GM06990 (cell line): ENCODE results near the gene ZC3H18.
A peak's percentile ranks its signal among the peaks of the same experiment; 100 is the strongest.
"Not testable (repeated sequence)": the region's sequence is repeated elsewhere in the genome, so short reads cannot be mapped to it uniquely, and the experiment has no call there.

Experiments
- DNase-seq: peaks from one replicate; pipeline ENCODE4 v3.0.0-alpha.2; 2011; ENCODE audit not compliant: insufficient read length; ENCODE audit errors: extremely low read depth
- H3K27me3 ChIP-seq: replicated peaks from 2 replicates; pipeline ENCODE4 v1.6.0; 2011; ENCODE audit warnings: low read length; ENCODE audit not compliant: control insufficient read depth, insufficient read depth
- H3K36me3 ChIP-seq: 2 replicates; pipeline ENCODE4 v1.5.1; 2011; ENCODE audit warnings: low read length; ENCODE audit not compliant: control insufficient read depth, insufficient read depth
- H3K4me3 ChIP-seq: replicated peaks from 2 replicates; pipeline ENCODE4 v1.5.1; 2011; ENCODE audit warnings: low read depth, mild to moderate bottlenecking, control low read depth, low read length
- CTCF ChIP-seq: IDR thresholded peaks from 2 replicates; pipeline ENCODE4 v1.5.1; 2011; ENCODE audit warnings: low read length, control low read depth, mild to moderate bottlenecking, inconsistent platforms; ENCODE audit not compliant: insufficient read depth, poor library complexity, severe bottlenecking

ZC3H18 gene

GRCh38 chr16:88662222-88662842 is 92.1 kb downstream of the ZC3H18 start:
- Histone ChIP-seq H3K4me3 (peak overlapping the region; percentile 90), H3K27me3 (no peaks in the 10 kb centered on the region), H3K36me3 (peaks cover 14% of the 10 kb centered on the region)
- DNase-seq, result peak; percentile 51
- no peak for TF ChIP-seq CTCF

GRCh38 chr16:88662843-88663606 is 92.8 kb downstream of the ZC3H18 start, which contains the start of gene MVD:
MVD (minus strand) TSS chr16:88663091; CDS start chr16:88663080, 11 bp downstream.
- peak; percentile 99 for DNase-seq
- H3K27me3 ChIP-seq, result no peaks in the 10 kb centered on the region
- peaks cover 8% of the 10 kb centered on the region for H3K36me3 ChIP-seq
- peak; percentile 26 for TF ChIP-seq CTCF
- H3K4me3 ChIP-seq, result peak within 1 kb of the TSS; percentile 97

- H3K27me3 ChIP-seq, result no peaks in the 10 kb centered on the region
These were observed 94.9 kb downstream of the ZC3H18 start for GRCh38 chr16:88665148-88665547.

GRCh38 chr16:88665570-88665969 is 95.4 kb downstream of the ZC3H18 start:
- Histone ChIP-seq H3K36me3 (no peaks in the 10 kb centered on the region; the same call in 1 of the 2 replicates), H3K27me3 (no peaks in the 10 kb centered on the region), H3K4me3 (no peak overlapping the region)
- DNase-seq, result no peak
- TF ChIP-seq CTCF, result no peak

More at GRCh38 chr16:88665148-88665547, 94.9 kb downstream of the ZC3H18 start:
- DNase-seq, result no peak
- H3K4me3 ChIP-seq, result no peak overlapping the region
- no peak for TF ChIP-seq CTCF
- H3K36me3 ChIP-seq, result peaks cover under 1% of the 10 kb centered on the region

GRCh38 chr16:88667461-88667860 is 97.3 kb downstream of the ZC3H18 start:
- no peak for DNase-seq
- TF ChIP-seq CTCF, result no peak
- Histone ChIP-seq H3K27me3 (no peaks in the 10 kb centered on the region), H3K36me3 (no peaks in the 10 kb centered on the region; the same call in none of the 2 replicates), H3K4me3 (no peak overlapping the region)

- not testable (repeated sequence) for H3K36me3 ChIP-seq, H3K27me3 ChIP-seq
These were observed 99.3 kb downstream of the ZC3H18 start for GRCh38 chr16:88669493-88669892.

More at GRCh38 chr16:88669493-88669892, 99.3 kb downstream of the ZC3H18 start:
- not testable (repeated sequence) for DNase-seq, H3K4me3 ChIP-seq
